Body of pancreas (tissue), 4 donors: ENCODE results near the gene DPRX.

Experiments
- POLR2A ChIP-seq, 3 donors: fragments of 450-650 bp; IDR thresholded peaks; one replicate each; pipeline ENCODE4 v1.6.1; 2016; ENCODE audit warnings: antibody characterized with exemption in 3 of 3, mild to moderate bottlenecking in 2 of 3
- TF ChIP-seq, protein P1 (sequence below), 7 experiments: fragments of 450-650 bp in 4 of 7; fragments of 200-600 bp in 3 of 7; sonication (generic) in 3 of 7; IDR thresholded peaks; one replicate each; pipeline ENCODE4 v1.5.1; 2016 to 2019; ENCODE audit warnings: antibody characterized with exemption in 7 of 7

DNA sequence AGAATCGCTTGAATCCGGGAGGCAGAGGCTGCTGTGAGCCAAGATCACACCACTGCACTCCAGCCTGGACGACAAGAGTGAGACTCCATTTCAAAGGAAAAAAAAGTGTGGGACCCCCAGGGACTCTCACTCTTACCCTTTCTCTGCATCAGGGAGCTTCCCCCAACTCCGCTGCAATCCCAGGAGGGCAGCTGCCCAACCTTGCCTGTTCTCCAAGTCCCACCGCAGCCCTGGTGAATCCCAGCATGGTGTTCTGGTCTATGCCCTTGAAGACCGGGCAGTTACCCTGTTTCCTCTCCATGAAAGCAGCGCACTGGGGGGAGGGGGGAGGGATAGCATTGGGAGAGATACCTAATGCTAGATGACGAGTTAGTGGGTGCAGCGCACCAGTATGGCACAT is 35.7 kb upstream of the DPRX start:
- TF ChIP-seq, protein P1, sequence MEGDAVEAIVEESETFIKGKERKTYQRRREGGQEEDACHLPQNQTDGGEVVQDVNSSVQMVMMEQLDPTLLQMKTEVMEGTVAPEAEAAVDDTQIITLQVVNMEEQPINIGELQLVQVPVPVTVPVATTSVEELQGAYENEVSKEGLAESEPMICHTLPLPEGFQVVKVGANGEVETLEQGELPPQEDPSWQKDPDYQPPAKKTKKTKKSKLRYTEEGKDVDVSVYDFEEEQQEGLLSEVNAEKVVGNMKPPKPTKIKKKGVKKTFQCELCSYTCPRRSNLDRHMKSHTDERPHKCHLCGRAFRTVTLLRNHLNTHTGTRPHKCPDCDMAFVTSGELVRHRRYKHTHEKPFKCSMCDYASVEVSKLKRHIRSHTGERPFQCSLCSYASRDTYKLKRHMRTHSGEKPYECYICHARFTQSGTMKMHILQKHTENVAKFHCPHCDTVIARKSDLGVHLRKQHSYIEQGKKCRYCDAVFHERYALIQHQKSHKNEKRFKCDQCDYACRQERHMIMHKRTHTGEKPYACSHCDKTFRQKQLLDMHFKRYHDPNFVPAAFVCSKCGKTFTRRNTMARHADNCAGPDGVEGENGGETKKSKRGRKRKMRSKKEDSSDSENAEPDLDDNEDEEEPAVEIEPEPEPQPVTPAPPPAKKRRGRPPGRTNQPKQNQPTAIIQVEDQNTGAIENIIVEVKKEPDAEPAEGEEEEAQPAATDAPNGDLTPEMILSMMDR (IDR thresholded peaks at IDR 0.05), result no peak
- TF ChIP-seq POLR2A (IDR thresholded peaks at IDR 0.05), result no peak
